ENCODE data around the gene PAXX.

PAXX gene

DNA sequence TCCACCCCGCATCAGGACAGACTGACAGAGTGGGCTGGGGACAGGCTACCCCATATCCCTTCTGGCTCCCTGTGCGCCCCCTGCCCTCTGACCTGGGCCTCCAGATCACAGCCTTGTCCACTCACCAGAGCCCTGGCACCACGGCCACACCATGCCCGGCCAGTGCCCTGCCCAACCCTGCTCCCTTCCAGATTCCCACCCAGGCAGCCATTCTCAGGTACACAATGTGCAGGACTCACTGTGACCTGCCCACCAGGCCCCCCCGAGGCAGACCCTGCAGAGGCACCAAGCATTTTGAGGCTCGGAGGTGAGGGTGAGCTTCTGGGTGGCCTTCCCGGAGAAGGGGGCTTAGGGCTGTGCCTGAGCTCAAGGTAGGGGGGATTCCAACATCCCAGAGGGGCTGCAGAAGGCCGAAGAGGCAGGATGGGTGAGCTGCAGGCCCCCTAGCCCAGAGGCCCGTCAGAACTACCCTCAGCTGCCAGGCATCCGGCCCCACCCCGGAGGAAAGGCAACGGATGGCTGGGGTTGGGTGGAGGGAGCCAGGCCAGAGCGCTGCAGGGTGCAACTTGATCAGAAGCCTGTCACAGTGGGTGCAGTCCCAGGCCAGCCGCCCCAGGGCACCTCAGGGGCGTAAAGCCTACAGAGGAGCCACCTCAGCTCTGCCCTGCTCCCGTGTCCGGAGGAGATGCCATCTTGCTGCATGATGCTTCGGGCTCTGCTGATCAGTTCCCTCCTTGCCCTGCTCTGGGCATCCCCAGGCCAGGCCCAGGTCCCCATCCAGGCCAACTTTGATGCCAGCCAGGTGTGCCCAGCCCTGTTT lies 9.8 kb upstream of the PAXX start, which contains the start of gene LCNL1:
TSS of gene LCNL1 (plus strand) at position 762 of the 820 bp plus-strand sequence. CDS start 594 bp downstream, outside the sequence.
- H3K79me1 ChIP-seq (ENCODE audit: low read length), result no peaks in the 10 kb centered on the region
- no peaks in the 10 kb centered on the region for H3K79me2 ChIP-seq (ENCODE audit: control insufficient read depth, insufficient read depth, low read length)
- no peak within 1 kb of the TSS for H2BK5ac ChIP-seq (ENCODE audit: low read length)
- H3K23ac ChIP-seq (ENCODE audit: low read length), result no peak within 1 kb of the TSS
- DNase-seq, result no peak
- H3K56ac ChIP-seq (ENCODE audit: low read length), result no peak within 1 kb of the TSS
- H3K9ac ChIP-seq (ENCODE audit: low read length), result no peak within 1 kb of the TSS
- WGBS (ENCODE audit: extremely low coverage, insufficient coverage, low lambda C conversion rate), result no CpG with 5 or more reads among the region's 18 CpGs
- no peak within 1 kb of the TSS for H3K4ac ChIP-seq (ENCODE audit: low read depth, low read length)
- no peak within 1 kb of the TSS for H3K18ac ChIP-seq (ENCODE audit: low read length)
- H2AK5ac ChIP-seq (ENCODE audit: low read length), result no peak within 1 kb of the TSS
- no peaks in the 10 kb centered on the region for H3K36me3 ChIP-seq (ENCODE audit: control insufficient read depth, insufficient read depth, low read length)
- no peak within 1 kb of the TSS for H2BK15ac ChIP-seq (replicated peaks; ENCODE audit: low read depth)
- no peaks in the 10 kb centered on the region for H3K4me1 ChIP-seq (ENCODE audit: control insufficient read depth, low read depth, low read length)
- no peak within 1 kb of the TSS for H4K5ac ChIP-seq (ENCODE audit: low read length)
- H3K4me3 ChIP-seq (ENCODE audit: low read length), result no peak within 1 kb of the TSS
- peaks cover 8% of the 10 kb centered on the region for H3K27me3 ChIP-seq (ENCODE audit: insufficient read depth, low read length, poor library complexity)
- H2BK120ac ChIP-seq (ENCODE audit: low read depth, low read length), result no peak within 1 kb of the TSS
- H3K4me2 ChIP-seq (ENCODE audit: low read length), result no peak within 1 kb of the TSS
- H3K27ac ChIP-seq (ENCODE audit: low read depth, low read length), result no peak within 1 kb of the TSS
- no peak within 1 kb of the TSS for H4K8ac ChIP-seq (ENCODE audit: low read depth, low read length)

- H2AK5ac ChIP-seq (ENCODE audit: low read length), result no peak overlapping the region
- H3K4me2 ChIP-seq (ENCODE audit: low read length), result no peak overlapping the region
- no peak overlapping the region for H3K23ac ChIP-seq (ENCODE audit: low read length)
- no peak overlapping the region for H3K9ac ChIP-seq (ENCODE audit: low read length)
- no peak overlapping the region for H3K18ac ChIP-seq (ENCODE audit: low read length)
- no peaks in the 10 kb centered on the region for H3K79me2 ChIP-seq (ENCODE audit: control insufficient read depth, insufficient read depth, low read length)
- H2BK120ac ChIP-seq (ENCODE audit: low read depth, low read length), result no peak overlapping the region
- no peak for DNase-seq
- H3K4me3 ChIP-seq (ENCODE audit: low read length), result no peak overlapping the region
- peaks cover 8% of the 10 kb centered on the region for H3K27me3 ChIP-seq (ENCODE audit: insufficient read depth, low read length, poor library complexity)
- H3K36me3 ChIP-seq (ENCODE audit: control insufficient read depth, insufficient read depth, low read length), result no peaks in the 10 kb centered on the region
- WGBS (ENCODE audit: extremely low coverage, insufficient coverage, low lambda C conversion rate), result no CpG with 5 or more reads among the region's 9 CpGs
- no peak overlapping the region for H3K56ac ChIP-seq (ENCODE audit: low read length)
- no peak overlapping the region for H2BK15ac ChIP-seq (replicated peaks; ENCODE audit: low read depth)
- H4K5ac ChIP-seq (ENCODE audit: low read length), result no peak overlapping the region
- H3K4me1 ChIP-seq (ENCODE audit: control insufficient read depth, low read depth, low read length), result no peaks in the 10 kb centered on the region
- H2BK5ac ChIP-seq (ENCODE audit: low read length), result no peak overlapping the region
- no peak overlapping the region for H3K4ac ChIP-seq (ENCODE audit: low read depth, low read length)
- H3K79me1 ChIP-seq (ENCODE audit: low read length), result no peaks in the 10 kb centered on the region
- no peak overlapping the region for H3K27ac ChIP-seq (ENCODE audit: low read depth, low read length)
- no peak overlapping the region for H4K8ac ChIP-seq (ENCODE audit: low read depth, low read length)
Observed at GRCh38 chr9:136983167-136983566, 9.1 kb upstream of the PAXX start.

- DNase-seq, result no peak
- H3K4me2 ChIP-seq (ENCODE audit: low read length), result no peak overlapping the region
- no peak overlapping the region for H4K8ac ChIP-seq (ENCODE audit: low read depth, low read length)
- H3K36me3 ChIP-seq (ENCODE audit: control insufficient read depth, insufficient read depth, low read length), result no peaks in the 10 kb centered on the region
- H2BK15ac ChIP-seq (replicated peaks; ENCODE audit: low read depth), result no peak overlapping the region
- no peak overlapping the region for H3K4me3 ChIP-seq (ENCODE audit: low read length)
- H3K18ac ChIP-seq (ENCODE audit: low read length), result no peak overlapping the region
- no peaks in the 10 kb centered on the region for H3K4me1 ChIP-seq (ENCODE audit: control insufficient read depth, low read depth, low read length)
- no peaks in the 10 kb centered on the region for H3K79me2 ChIP-seq (ENCODE audit: control insufficient read depth, insufficient read depth, low read length)
- no peak overlapping the region for H2BK120ac ChIP-seq (ENCODE audit: low read depth, low read length)
- H3K79me1 ChIP-seq (ENCODE audit: low read length), result no peaks in the 10 kb centered on the region
- H3K27ac ChIP-seq (ENCODE audit: low read depth, low read length), result no peak overlapping the region
- H3K9ac ChIP-seq (ENCODE audit: low read length), result no peak overlapping the region
- H2BK5ac ChIP-seq (ENCODE audit: low read length), result no peak overlapping the region
- no peak overlapping the region for H2AK5ac ChIP-seq (ENCODE audit: low read length)
- WGBS (ENCODE audit: extremely low coverage, insufficient coverage, low lambda C conversion rate), result no CpG with 5 or more reads among the region's 11 CpGs
- H4K5ac ChIP-seq (ENCODE audit: low read length), result no peak overlapping the region
- H3K27me3 ChIP-seq (ENCODE audit: insufficient read depth, low read length, poor library complexity), result peaks cover 8% of the 10 kb centered on the region
- H3K4ac ChIP-seq (ENCODE audit: low read depth, low read length), result no peak overlapping the region
- H3K56ac ChIP-seq (ENCODE audit: low read length), result no peak overlapping the region
- H3K23ac ChIP-seq (ENCODE audit: low read length), result no peak overlapping the region
Observed at GRCh38 chr9:136983656-136984314, 8.4 kb upstream of the PAXX start.

GRCh38 chr9:136984464-136985026 lies 7.7 kb upstream of the PAXX start:
- no peak for DNase-seq
- Histone ChIP-seq H3K79me1 (ENCODE audit: low read length) (no peaks in the 10 kb centered on the region), H3K9ac (ENCODE audit: low read length) (no peak overlapping the region), H3K18ac (ENCODE audit: low read length) (no peak overlapping the region), H2BK15ac (replicated peaks; ENCODE audit: low read depth) (no peak overlapping the region), H3K4me1 (ENCODE audit: control insufficient read depth, low read depth, low read length) (no peaks in the 10 kb centered on the region), H3K4me3 (ENCODE audit: low read length) (no peak overlapping the region), H3K27ac (ENCODE audit: low read depth, low read length) (no peak overlapping the region), H4K5ac (ENCODE audit: low read length) (no peak overlapping the region), H3K36me3 (ENCODE audit: control insufficient read depth, insufficient read depth, low read length) (no peaks in the 10 kb centered on the region), H4K8ac (ENCODE audit: low read depth, low read length) (no peak overlapping the region), H2BK120ac (ENCODE audit: low read depth, low read length) (no peak overlapping the region), H3K79me2 (ENCODE audit: control insufficient read depth, insufficient read depth, low read length) (no peaks in the 10 kb centered on the region), H3K23ac (ENCODE audit: low read length) (no peak overlapping the region), H3K4me2 (ENCODE audit: low read length) (no peak overlapping the region), H3K27me3 (ENCODE audit: insufficient read depth, low read length, poor library complexity) (peaks cover 8% of the 10 kb centered on the region), H2AK5ac (ENCODE audit: low read length) (no peak overlapping the region), H3K4ac (ENCODE audit: low read depth, low read length) (no peak overlapping the region), H2BK5ac (ENCODE audit: low read length) (no peak overlapping the region), H3K56ac (ENCODE audit: low read length) (peak overlapping the region; percentile 56)
- no CpG with 5 or more reads among the region's 29 CpGs for WGBS (ENCODE audit: extremely low coverage, insufficient coverage, low lambda C conversion rate)

- Histone ChIP-seq H3K18ac (ENCODE audit: low read length) (no peak overlapping the region), H3K27me3 (ENCODE audit: insufficient read depth, low read length, poor library complexity) (peaks cover 8% of the 10 kb centered on the region), H3K79me1 (ENCODE audit: low read length) (no peaks in the 10 kb centered on the region), H3K4ac (ENCODE audit: low read depth, low read length) (no peak overlapping the region), H3K4me1 (ENCODE audit: control insufficient read depth, low read depth, low read length) (no peaks in the 10 kb centered on the region), H3K4me2 (ENCODE audit: low read length) (peak overlapping the region; percentile 22), H2AK5ac (ENCODE audit: low read length) (no peak overlapping the region), H3K56ac (ENCODE audit: low read length) (peak overlapping the region; percentile 56), H3K4me3 (ENCODE audit: low read length) (no peak overlapping the region), H3K23ac (ENCODE audit: low read length) (no peak overlapping the region), H2BK15ac (replicated peaks; ENCODE audit: low read depth) (no peak overlapping the region), H2BK5ac (ENCODE audit: low read length) (no peak overlapping the region), H3K9ac (ENCODE audit: low read length) (peak overlapping the region; percentile 45), H2BK120ac (ENCODE audit: low read depth, low read length) (no peak overlapping the region), H4K5ac (ENCODE audit: low read length) (no peak overlapping the region), H3K36me3 (ENCODE audit: control insufficient read depth, insufficient read depth, low read length) (no peaks in the 10 kb centered on the region), H3K27ac (ENCODE audit: low read depth, low read length) (no peak overlapping the region), H4K8ac (ENCODE audit: low read depth, low read length) (no peak overlapping the region), H3K79me2 (ENCODE audit: control insufficient read depth, insufficient read depth, low read length) (no peaks in the 10 kb centered on the region)
- WGBS (ENCODE audit: extremely low coverage, insufficient coverage, low lambda C conversion rate), result no CpG with 5 or more reads among the region's 48 CpGs
- no peak for DNase-seq
Observed at GRCh38 chr9:136985027-136985602, 7.1 kb upstream of the PAXX start.
